GM12878 (cell line): ENCODE measurements around the gene ADSL. TPM values are rescaled to one million over a fixed set of nuclear protein-coding genes. Genes with fewer than 3 reads are reported as not detected.

Experiments used
- ATAC-seq: fragments of 200-7000 bp; cut with Tn5 transposase; 3 replicates; pipeline ENCODE4 v1.9.1; 2020; ENCODE audit warnings: mild to moderate bottlenecking, moderate library complexity
- BruUV-seq: library from RNA; stranded (reverse); fragments of 400-500 nt; replicated peaks from 2 replicates; lab custom pipeline; 2021; lab: Mats Ljungman, UMichigan
- CTCF ChIA-PET: fragments of 300-600 bp; sonication (Branson Sonifier 250); formaldehyde crosslinking; extraction: SDS; loops from one replicate; lab custom pipeline; 2021; ENCODE audit warnings: inconsistent platforms; lab: Yijun Ruan, JAX
- POLR2A ChIA-PET: fragments of 350-600 bp; formaldehyde crosslinking; extraction: SDS; loops from one replicate; lab custom pipeline; 2021; ENCODE audit warnings: inconsistent platforms; lab: Charles Lee
- RAD21 ChIA-PET: fragments of 300-600 bp; sonication (Branson Sonifier 250); formaldehyde crosslinking; loops from one replicate; lab custom pipeline; 2023; ENCODE audit warnings: antibody characterized with exemption; ENCODE audit not compliant: unreplicated experiment; lab: Charles Lee
- SMC1A ChIA-PET: fragments of 300-600 bp; sonication (Branson Sonifier 250); formaldehyde crosslinking; loops from one replicate; lab custom pipeline; 2023; ENCODE audit not compliant: unreplicated experiment, uncharacterized antibody; lab: Charles Lee
- DNase-seq: peaks from one replicate; pipeline ENCODE4 v3.0.0-alpha.2; 2011; ENCODE audit warnings: low read depth, low spot score
- FAIRE-seq: peaks from 3 replicates; lab custom pipeline; 2011; peaks lifted over from hg19 to GRCh38; lab: Jason Lieb, UNC
- H2AFZ ChIP-seq: 2 replicates; pipeline ENCODE4 v1.6.0; 2011; ENCODE audit warnings: low read depth, low read length, control low read depth; ENCODE audit not compliant: control insufficient read depth
- H3K27ac ChIP-seq: 2 replicates; pipeline ENCODE4 v1.5.1; 2011; ENCODE audit warnings: control low read depth; ENCODE audit not compliant: control insufficient read depth, insufficient read depth
- H3K27me3 ChIP-seq, 2 experiments: replicated peaks in 1 of 2; 2 replicates each; pipeline versions ENCODE4 v1.6.0 to v1.6.1; 2011; ENCODE audit warnings: low read length in 1 of 2; ENCODE audit not compliant: control insufficient read depth in 2 of 2, insufficient read depth in 2 of 2
- H3K36me3 ChIP-seq, 2 experiments: 2 replicates each; pipeline ENCODE4 v1.5.1; 2011; ENCODE audit warnings: low read length in 1 of 2; ENCODE audit not compliant: control insufficient read depth in 2 of 2, insufficient read depth in 2 of 2
- H3K4me1 ChIP-seq: 2 replicates; pipeline ENCODE4 v1.6.1; 2011; ENCODE audit warnings: mild to moderate bottlenecking, low read length, moderate library complexity, mixed read lengths; ENCODE audit not compliant: control insufficient read depth, insufficient read depth
- H3K4me2 ChIP-seq: 2 replicates; pipeline ENCODE4 v1.6.0; 2011; ENCODE audit warnings: control low read depth; ENCODE audit not compliant: control insufficient read depth, insufficient read depth
- H3K4me3 ChIP-seq: fragments of 200-600 bp; sonication (generic); 2 replicates; pipeline ENCODE4 v1.5.1; 2016
- H3K79me2 ChIP-seq: 2 replicates; pipeline ENCODE4 v1.6.0; 2011; ENCODE audit warnings: low read length; ENCODE audit not compliant: control insufficient read depth, insufficient read depth
- H3K9ac ChIP-seq: 2 replicates; pipeline ENCODE4 v1.8.0; 2011; ENCODE audit warnings: low read length, control low read depth, mixed read lengths; ENCODE audit not compliant: control insufficient read depth, insufficient read depth
- H3K9me3 ChIP-seq: replicated peaks from 3 replicates; pipeline ENCODE4 v1.5.1; 2011; ENCODE audit warnings: mild to moderate bottlenecking, low read length; ENCODE audit not compliant: control insufficient read depth, insufficient read depth
- H4K20me1 ChIP-seq: 2 replicates; pipeline ENCODE4 v1.6.0; 2011; ENCODE audit not compliant: control insufficient read depth, insufficient read depth
- BHLHE40 ChIP-seq, 2 experiments: fragments of 450-650 bp in 1 of 2; IDR thresholded peaks; 2 replicates each; pipeline ENCODE4 v1.6.1; 2011 to 2017; ENCODE audit warnings: low read depth in 2 of 2, borderline replicate concordance in 1 of 2, improper control_type of control experiment in 1 of 2, low read length in 1 of 2, mild to moderate bottlenecking in 1 of 2
- JUNB ChIP-seq: IDR thresholded peaks from 2 replicates; pipeline ENCODE4 v1.6.1; 2016; ENCODE audit warnings: antibody characterized with exemption, mild to moderate bottlenecking
- MTA2 ChIP-seq: fragments of 450-650 bp; IDR thresholded peaks from 2 replicates; pipeline ENCODE4 v1.6.1; 2016; ENCODE audit warnings: low read depth, mild to moderate bottlenecking, moderate library complexity
- MYC ChIP-seq: IDR thresholded peaks from 2 replicates; pipeline ENCODE4 v1.6.1; 2011; ENCODE audit warnings: mild to moderate bottlenecking, low read length, moderate library complexity, inconsistent platforms; ENCODE audit not compliant: insufficient read depth, insufficient replicate concordance, insufficient read length, severe bottlenecking
- PML ChIP-seq: IDR thresholded peaks from 2 replicates; pipeline ENCODE4 v1.6.1; 2012; ENCODE audit warnings: low read length, inconsistent platforms
- RELA ChIP-seq: fragments of 450-650 bp; IDR thresholded peaks from 2 replicates; pipeline ENCODE4 v1.8.0; 2014; ENCODE audit warnings: borderline replicate concordance; ENCODE audit not compliant: partially characterized antibody
- SMC3 ChIP-seq: IDR thresholded peaks from 2 replicates; pipeline ENCODE4 v1.6.1; 2011; ENCODE audit warnings: low read length, improper control_type of control experiment, borderline replicate concordance
- TCF7 ChIP-seq: IDR thresholded peaks from 2 replicates; pipeline ENCODE4 v1.6.1; 2014; ENCODE audit warnings: antibody characterized with exemption, borderline replicate concordance
- WGBS: methylation state at CpG from one replicate; pipeline ENCODE4 v1.1.6; 2016; ENCODE audit warnings: low lambda C conversion rate; ENCODE audit not compliant: insufficient replicate concordance, insufficient coverage; ENCODE audit errors: missing lambda C conversion rate; 5-methylcytosine and 5-hydroxymethylcytosine counted together
- in situ Hi-C: fragments of 300-500 bp; cut with MboI; formaldehyde crosslinking; loops from 9 replicates; pipeline ENCODE4 v1.14.3; 2018; ENCODE audit warnings: mixed read lengths
- intact Hi-C: fragments of 100-400 bp; cut with micrococcal nuclease; formaldehyde crosslinking; loops from one replicate; pipeline ENCODE4 v1.14.2; 2022; ENCODE audit not compliant: unreplicated experiment
- polyA plus RNA-seq, 11 experiments: library from polyadenylated mRNA; depleted of rRNA in 4 of 11; unstranded in 6 of 11; stranded (reverse) in 5 of 11; fragments of >200 nt; fragmentation: Nextera tagmentation in 4 of 11; fragmentation: Illumina TruSeq in 1 of 11; extraction: Ambion mirVana in 4 of 11; extraction: Trizol in 1 of 11; gene quantifications; 1 replicate in 1 of 11; 2 replicates in 10 of 11; pipeline versions ENCODE4 v1.2.1 to v1.2.3, GENCODE V29; 2011 to 2016; ENCODE audit warnings: inconsistent platforms in 2 of 11, missing spikeins in 2 of 11, low read depth in 1 of 11
- total RNA-seq, 4 experiments: library from RNA; depleted of rRNA in 3 of 4; stranded (reverse); fragments of >200 nt in 3 of 4; fragmentation: Illumina TruSeq in 1 of 4; extraction: Trizol in 1 of 4; gene quantifications; 2 replicates each; pipeline versions ENCODE4 v1.2.1 to v1.2.3, GENCODE V29; 2013 to 2021

ADSL gene
- total and polyA plus RNA-seq, 10 of the 15 experiments (the other 5 are each of a cell fraction or from before 2014, with no cell fraction given), result 126 to 313 (median 143) TPM

- ChIA-PET RAD21 (no interaction called here), SMC1A (interaction anchor here (0.7 to 1.0 kb wide), 2 partner anchors 8 to 17 kb away, joined by 3 read pairs; no protein-coding TSS in a partner anchor), CTCF (interaction anchor here (1.3 kb wide), 1 partner anchor 61 kb away, joined by 3 read pairs; no protein-coding TSS in a partner anchor), POLR2A (no interaction called here)
- FAIRE-seq, result no peak
- Histone ChIP-seq H2AFZ (no peak overlapping the region), H3K4me3 (no peak overlapping the region), H3K4me2 (no peak overlapping the region), H4K20me1 (no peaks in the 10 kb centered on the region), H3K9ac (no peak overlapping the region), H3K9me3 (no peaks in the 10 kb centered on the region), H3K79me2 (peaks cover 1% of the 10 kb centered on the region), H3K4me1 (peaks cover 17% of the 10 kb centered on the region), H3K27me3 (no peaks in the 10 kb centered on the region), H3K36me3 (peaks cover 23 to 55% of the 10 kb centered on the region in 2 experiments), H3K27ac (no peak overlapping the region)
- TSS peak; percentile 52 for BruUV-seq
- no peak for ATAC-seq
- WGBS, result 82% methylated on average over 20 of the region's 21 CpGs
- in situ Hi-C loops, result no loop called here
- TF ChIP-seq JUNB, result no peak
- TF ChIP-seq RELA, result no peak
- no peak for TF ChIP-seq TCF7
- TF ChIP-seq MYC, result no peak
- TF ChIP-seq SMC3, result no peak
- no peak for TF ChIP-seq BHLHE40 (IDR thresholded peaks at IDR 0.05; ENCODE audit: borderline replicate concordance in 1 of 2, low read depth in 2 of 2, low read length in 1 of 2)
- TF ChIP-seq MTA2, result no peak
- TF ChIP-seq PML, result 0 out of 2 replicates have a peak, but pooled peaks have one; percentile 21
- intact Hi-C loops, result no loop called here
- no peak for DNase-seq
Observed at GRCh38 chr22:40408718-40409612, 62.7 kb downstream of the ADSL start.
